SIG-M5 treated with dmso at 0.1 percent for 504 hours (cell line): Measurements from ENCODE around the gene CIITA.
A peak's percentile ranks its signal among the peaks of the same experiment; 100 is the strongest.

Source experiments
- DNase-seq: peaks from one replicate; lab custom pipeline; 2025; ENCODE audit not compliant: unreplicated experiment; lab: John Stamatoyannopoulos, UW

The CIITA gene

GRCh38 chr16:10879681-10880589 is 2.9 kb downstream of the CIITA start:
- no peak for DNase-seq

- DNase-seq: no peak
Observed at GRCh38 chr16:10880594-10881452, 3.8 kb downstream of the CIITA start.

GRCh38 chr16:10881479-10882030 is 4.6 kb downstream of the CIITA start:
- DNase-seq: peak; percentile 66

GRCh38 chr16:10883004-10883403 is 6.0 kb downstream of the CIITA start:
- DNase-seq: peak; percentile 36

GRCh38 chr16:10885246-10885645 is 8.2 kb downstream of the CIITA start:
- peak; percentile 77 for DNase-seq

GRCh38 chr16:10888320-10888937 is 11.4 kb downstream of the CIITA start:
- peak; percentile 18 for DNase-seq

- no peak for DNase-seq
Observed at GRCh38 chr16:10889855-10890254, 12.9 kb downstream of the CIITA start.

- DNase-seq: no peak
Observed at GRCh38 chr16:10892782-10893318, 15.8 kb downstream of the CIITA start.

GRCh38 chr16:10895053-10895946 is 18.3 kb downstream of the CIITA start:
- peak; percentile 19 for DNase-seq

- no peak for DNase-seq
Observed at GRCh38 chr16:10896165-10896564, 19.2 kb downstream of the CIITA start.

- no peak for DNase-seq
Observed at GRCh38 chr16:10896723-10897122, 19.7 kb downstream of the CIITA start.

GRCh38 chr16:10897134-10897533 is 20.1 kb downstream of the CIITA start:
- DNase-seq: no peak

- DNase-seq: no peak
Observed at GRCh38 chr16:10902999-10903398, 26.0 kb downstream of the CIITA start.

GRCh38 chr16:10906482-10906881 is 29.5 kb downstream of the CIITA start:
- no peak for DNase-seq

GRCh38 chr16:10906914-10907756 is 30.1 kb downstream of the CIITA start:
- DNase-seq: no peak

- DNase-seq: no peak
Observed at GRCh38 chr16:10907757-10908045, 30.7 kb downstream of the CIITA start.

GRCh38 chr16:10911267-10911666 is 34.3 kb downstream of the CIITA start:
- no peak for DNase-seq

- no peak for DNase-seq
Observed at GRCh38 chr16:10916534-10916933, 39.5 kb downstream of the CIITA start.
